ENCODE measurements around the gene MYO16. TPM values are rescaled to one million over a fixed set of nuclear protein-coding genes. Genes with fewer than 3 reads are reported as not detected.
A peak's percentile ranks its signal among the peaks of the same experiment; 100 is the strongest.

The MYO16 gene
- total and polyA plus RNA-seq, 2 of the 4 experiments (the other 2 are of a cell fraction): under 0.01 to 0.03 TPM

DNA sequence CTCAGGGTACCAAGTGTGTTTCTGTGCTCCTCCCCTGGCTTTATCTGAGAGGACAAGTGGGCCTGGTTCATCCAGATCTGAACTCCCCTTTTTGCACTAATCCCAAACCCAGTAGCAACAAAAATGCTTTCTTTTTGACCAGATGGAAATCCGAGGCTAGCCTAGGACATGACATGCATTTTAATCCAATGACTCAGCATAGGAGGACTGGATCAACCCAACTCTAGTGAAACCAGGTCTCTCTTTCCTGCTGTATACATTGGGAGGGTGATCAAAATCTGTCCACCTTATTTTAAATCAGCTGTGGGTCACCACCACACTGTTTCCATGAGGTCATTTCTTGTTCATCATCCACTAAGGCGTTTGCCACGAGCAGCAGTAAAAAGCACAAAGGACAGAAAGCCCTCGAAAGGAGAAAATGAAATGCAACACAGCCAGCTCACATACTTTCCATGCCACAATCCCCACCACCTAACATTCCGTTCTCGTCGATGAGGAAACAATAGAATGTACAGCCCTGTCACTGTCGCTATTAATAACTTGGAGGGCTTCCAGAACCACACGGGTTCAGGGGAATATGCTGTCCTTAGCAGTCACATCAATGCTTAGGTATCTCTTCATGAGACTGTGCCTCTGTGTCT, 614.0 kb downstream of the MYO16 start:
- POLR2A ChIA-PET (ENCODE audit: unreplicated experiment): interaction anchor here (1.0 kb wide), 1 partner anchor 95 kb away, joined by 3 read pairs; no protein-coding TSS in a partner anchor
- CTCF ChIA-PET: interaction anchor here (0.7 kb wide), 1 partner anchor 32 kb away, joined by 3 read pairs; no protein-coding TSS in a partner anchor

More for the DNA sequence above, 614.0 kb downstream of the MYO16 start:
- BruUV-seq (replicated peaks): no TSS peak
- peak overlapping the region; percentile 92 for H2BK15ac ChIP-seq (ENCODE audit: low read depth, low read length)
- H2BK120ac ChIP-seq (ENCODE audit: low read depth, low read length): peak overlapping the region; percentile 96
- TF ChIP-seq BHLHE40 (IDR thresholded peaks at IDR 0.05; ENCODE audit: low read depth, low read length) (peak; percentile 1; the same call in 1 of the 2 replicates), NFE2L2 (IDR thresholded peaks at IDR 0.05; ENCODE audit: low read depth, low read length) (peak; percentile 91), SMC3 (IDR thresholded peaks at IDR 0.05; ENCODE audit: low read depth, low read length) (no peak), FOS (IDR thresholded peaks at IDR 0.05; ENCODE audit: low read depth, low read length) (peak; percentile 54; the same call in 1 of the 2 replicates), CEBPB (IDR thresholded peaks at IDR 0.05; ENCODE audit: low read depth, low read length) (peak; percentile 41; the same call in 1 of the 2 replicates), MAZ (IDR thresholded peaks at IDR 0.05; ENCODE audit: borderline replicate concordance, low read depth, low read length) (no peak)
- TF ChIP-seq, protein P1, sequence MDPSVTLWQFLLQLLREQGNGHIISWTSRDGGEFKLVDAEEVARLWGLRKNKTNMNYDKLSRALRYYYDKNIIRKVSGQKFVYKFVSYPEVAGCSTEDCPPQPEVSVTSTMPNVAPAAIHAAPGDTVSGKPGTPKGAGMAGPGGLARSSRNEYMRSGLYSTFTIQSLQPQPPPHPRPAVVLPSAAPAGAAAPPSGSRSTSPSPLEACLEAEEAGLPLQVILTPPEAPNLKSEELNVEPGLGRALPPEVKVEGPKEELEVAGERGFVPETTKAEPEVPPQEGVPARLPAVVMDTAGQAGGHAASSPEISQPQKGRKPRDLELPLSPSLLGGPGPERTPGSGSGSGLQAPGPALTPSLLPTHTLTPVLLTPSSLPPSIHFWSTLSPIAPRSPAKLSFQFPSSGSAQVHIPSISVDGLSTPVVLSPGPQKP (IDR thresholded peaks at IDR 0.05; ENCODE audit: borderline replicate concordance, low read depth, low read length): no peak
- H3K23ac ChIP-seq (ENCODE audit: low read depth, low read length): peak overlapping the region; percentile 98
- peak overlapping the region; percentile 94 for H2BK5ac ChIP-seq (ENCODE audit: low read depth, low read length, poor library complexity, severe bottlenecking)
- H3K14ac ChIP-seq (replicated peaks; ENCODE audit: low read depth, low read length): peak overlapping the region; percentile 93
- H3K79me1 ChIP-seq (ENCODE audit: low read depth in 1 of 2, low read length in 2 of 2): no peaks in the 10 kb centered on the region
- H2BK20ac ChIP-seq (ENCODE audit: low read depth, low read length): peak overlapping the region; percentile 99
- dilution Hi-C loops (cut with HindIII; ENCODE audit: low sequenced_read_pairs, unreplicated experiment) (no loop called here), in situ Hi-C loops (cut with MboI; ENCODE audit: low sequenced_read_pairs) (no loop called here), intact Hi-C loops (cut with micrococcal nuclease) (loop anchor here (5.0 kb wide), 1 partner anchor 86 kb away; no protein-coding TSS in a partner anchor)
- peaks cover 3% of the 10 kb centered on the region for H3K9me1 ChIP-seq (ENCODE audit: insufficient read depth, low read length)
- peak overlapping the region; percentile 67 for H2AK9ac ChIP-seq (replicated peaks; ENCODE audit: low read depth, low read length, poor library complexity)
- H3K9me3 ChIP-seq (ENCODE audit: control insufficient read depth, insufficient read depth, low read length): no peaks in the 10 kb centered on the region; the same call in 1 of the 2 replicates
- H3K4me3 ChIP-seq (ENCODE audit: insufficient read depth, low read depth, low read length): peak overlapping the region; percentile 1; the same call in 1 of the 2 replicates
- peak overlapping the region; percentile 85 for H2AFZ ChIP-seq (replicated peaks; ENCODE audit: low read length, poor library complexity)
- H4K20me1 ChIP-seq (ENCODE audit: insufficient read depth, low read length): no peaks in the 10 kb centered on the region
- H3K4me2 ChIP-seq (ENCODE audit: low read depth, low read length): peak overlapping the region; percentile 37
- no peaks in the 10 kb centered on the region for H3K36me3 ChIP-seq (ENCODE audit: control insufficient read depth, insufficient read depth, low read length)
- peak overlapping the region; percentile 45 for H4K5ac ChIP-seq (ENCODE audit: low read depth, low read length)
- peak overlapping the region; percentile 79 for H3K56ac ChIP-seq (ENCODE audit: extremely low read depth, insufficient read depth, low read length)
- H3K18ac ChIP-seq (ENCODE audit: low read depth, low read length): peak overlapping the region; percentile 82
- no CpG with 5 or more reads among the region's 9 CpGs for WGBS, 2 experiments (ENCODE audit: extremely low coverage in 2 of 2, insufficient read length in 1 of 2)
- peak overlapping the region; percentile 57 to 93 for H4K8ac ChIP-seq (ENCODE audit: low read depth in 2 of 2, low read length in 2 of 2)
- DNase-seq: peak; percentile 91
- H3K4me1 ChIP-seq (ENCODE audit: control insufficient read depth, insufficient read depth, low read length): peaks cover 5% of the 10 kb centered on the region; the same call in 1 of the 2 replicates
- H3K9ac ChIP-seq (ENCODE audit: low read depth, low read length): peak overlapping the region; percentile 48
- H3K27ac ChIP-seq (ENCODE audit: insufficient read depth, low read length): peak overlapping the region; percentile 83
- peak overlapping the region; percentile 98 for H3K4ac ChIP-seq (ENCODE audit: low read depth, low read length)
- H2AK5ac ChIP-seq (ENCODE audit: low read depth, low read length): peak overlapping the region; percentile 90
- no peaks in the 10 kb centered on the region for H3K27me3 ChIP-seq (ENCODE audit: control insufficient read depth, insufficient read depth, low read length)
- peak; percentile 96 for ATAC-seq (ENCODE audit: low read depth)
- peak overlapping the region; percentile 89 for H4K91ac ChIP-seq (ENCODE audit: insufficient read depth, low read depth, low read length)
